LHCN-M2 (cell line): ENCODE data around the gene VAV3. TPM values are rescaled to one million over a fixed set of nuclear protein-coding genes. Genes with fewer than 3 reads are reported as not detected.

Experiments
- DNase-seq: peaks from one replicate; pipeline ENCODE4 v3.0.0-alpha.2; 2012; ENCODE audit warnings: low read depth
- total RNA-seq: library from RNA; depleted of rRNA; stranded (reverse); fragments of >200 nt; gene quantifications from 2 replicates; pipeline ENCODE4 v1.2.3, GENCODE V29; 2014; rRNA removed

The VAV3 gene
- total RNA-seq, 1 experiment from 2014 or later = 1.4 TPM

DNA sequence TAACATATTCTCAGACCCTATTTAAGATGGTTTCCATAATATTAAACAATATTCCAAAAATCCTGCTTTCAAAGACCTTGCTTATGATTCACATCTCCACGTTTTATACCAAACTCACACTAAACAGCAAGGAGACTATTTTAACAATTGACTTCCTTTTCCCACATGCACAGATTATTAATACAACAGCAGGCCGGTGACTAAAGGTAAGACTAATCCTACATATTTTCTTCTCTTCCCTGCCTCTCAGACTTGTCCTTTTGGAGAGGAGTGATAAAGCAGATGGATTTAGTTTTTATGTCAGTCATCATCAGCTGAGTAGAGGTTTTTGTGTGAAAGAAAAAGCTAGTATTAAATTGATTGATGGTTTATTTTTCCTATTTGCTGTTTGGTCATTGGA lies 423.6 kb downstream of the VAV3 start:
- DNase-seq = no peak

DNA sequence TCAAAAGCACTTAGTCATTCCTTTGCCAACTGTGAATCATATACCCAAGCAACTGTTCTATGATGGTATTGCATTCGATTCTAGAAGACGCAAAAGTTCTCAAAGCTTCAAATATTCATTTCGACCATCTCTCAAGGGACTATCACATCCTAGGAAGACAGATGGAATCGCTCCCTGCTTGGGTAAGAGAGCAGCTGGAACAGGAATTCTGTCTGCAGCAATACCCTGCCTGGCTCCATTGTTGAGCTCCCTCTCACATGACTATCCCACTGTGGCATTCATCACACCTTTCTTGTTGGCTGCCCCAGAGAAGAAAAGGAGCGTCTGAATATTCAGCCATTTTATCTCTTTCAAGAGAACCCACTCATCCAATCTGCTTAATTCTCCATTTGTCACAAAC lies 426.5 kb downstream of the VAV3 start:
- peak; percentile 92 for DNase-seq

- DNase-seq = peak; percentile 18
Measured at GRCh38 chr1:107536266-107536665, 428.7 kb downstream of the VAV3 start.

DNA sequence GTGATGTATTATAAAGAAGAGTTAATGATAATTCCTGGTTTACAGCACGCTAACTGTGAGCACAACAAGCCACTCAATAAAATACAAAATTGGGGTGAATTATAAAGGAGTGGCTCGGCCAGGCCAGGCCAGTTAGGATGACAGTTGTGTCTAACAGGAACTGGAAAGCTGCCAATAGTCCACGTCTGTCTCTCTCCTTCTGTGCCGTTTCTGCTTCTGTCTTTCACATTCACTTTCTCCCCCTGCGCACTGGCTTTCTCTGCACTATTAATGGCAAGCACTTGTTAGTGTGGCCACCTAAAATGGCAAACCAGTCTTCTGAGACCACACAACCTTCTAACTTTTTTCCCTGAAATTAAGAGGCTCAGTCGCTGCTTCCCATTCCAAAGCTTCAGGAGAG lies 429.9 kb downstream of the VAV3 start:
- DNase-seq = no peak

GRCh38 chr1:107534632-107535031 lies 430.3 kb downstream of the VAV3 start:
- DNase-seq = no peak

DNA sequence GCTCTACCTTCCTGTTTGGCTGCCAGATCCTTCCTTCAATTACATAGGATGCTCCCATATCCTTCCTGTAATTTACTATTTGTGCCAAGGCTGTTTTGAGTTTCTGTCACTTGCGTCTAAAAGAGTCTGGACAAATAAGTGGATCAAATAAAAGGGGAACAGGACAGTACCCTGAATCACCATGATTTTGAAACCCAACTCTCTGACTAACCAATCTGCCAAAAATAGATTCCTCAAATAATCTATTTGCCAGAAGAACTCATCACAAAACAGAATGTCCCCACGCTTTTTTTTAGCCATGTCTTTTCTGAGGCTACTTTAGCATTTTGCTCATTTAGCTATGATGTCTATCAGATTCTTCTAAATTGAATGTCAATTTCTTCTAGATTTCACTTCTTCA lies 431.5 kb downstream of the VAV3 start:
- DNase-seq = peak; percentile 26

DNA sequence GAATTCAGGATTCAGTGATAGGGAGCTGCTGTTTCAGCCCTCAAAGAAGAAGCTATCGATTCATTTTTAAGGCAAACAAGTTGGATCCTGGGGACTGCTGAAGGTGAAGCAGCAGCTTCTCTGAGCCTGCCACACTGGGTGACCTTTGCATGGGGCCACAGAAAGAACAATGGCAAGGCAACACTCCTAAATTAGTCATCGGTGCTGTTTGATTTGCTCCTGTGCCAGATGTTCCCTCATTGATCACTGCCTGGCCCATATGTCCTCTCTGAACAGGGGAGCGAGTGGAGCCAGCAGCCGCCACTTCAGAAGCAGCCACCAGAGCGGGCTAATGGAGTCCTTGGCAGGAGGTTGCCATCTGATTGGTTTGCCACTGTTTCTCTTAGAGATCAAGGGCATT lies 432.7 kb downstream of the VAV3 start:
- DNase-seq = peak; percentile 19

DNA sequence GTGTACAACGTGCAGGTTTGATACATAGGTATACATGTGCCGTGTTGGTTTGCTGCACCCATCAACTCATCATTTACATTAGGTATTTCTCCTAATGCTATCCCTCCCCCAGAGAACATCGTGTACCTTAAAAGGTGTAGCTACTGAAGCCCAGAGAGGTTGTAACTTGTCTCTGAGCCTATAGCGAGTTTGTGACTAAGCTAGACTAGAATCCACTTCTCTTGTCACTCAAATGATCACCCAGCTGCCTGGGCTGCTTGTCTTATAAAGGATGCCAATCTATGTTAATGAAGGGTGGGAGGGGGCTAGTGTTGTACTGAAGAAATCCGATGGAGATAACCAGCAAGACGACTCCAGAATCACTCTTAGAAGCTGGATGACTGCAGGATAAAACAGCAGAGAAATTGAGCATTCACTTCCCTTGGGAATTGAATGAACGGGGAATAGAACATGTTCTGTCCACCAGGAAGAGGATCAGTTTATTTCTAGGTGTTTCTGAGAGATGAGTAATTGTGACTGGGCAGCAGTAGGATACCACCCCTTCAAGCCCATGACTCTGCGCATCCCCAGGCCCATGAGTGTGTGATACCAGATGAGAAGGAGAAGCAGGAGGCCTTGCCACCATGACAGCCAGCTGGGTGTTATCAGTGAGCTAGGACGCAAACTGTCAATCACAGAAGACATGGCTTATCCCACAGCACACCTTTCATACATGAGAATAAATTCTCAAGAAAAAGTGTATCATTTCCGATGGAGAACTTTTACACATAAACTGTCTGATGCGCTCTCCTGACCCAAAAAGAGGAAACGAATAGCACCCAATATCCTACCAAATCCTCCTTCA lies 433.7 kb downstream of the VAV3 start:
- no peak for DNase-seq

- no peak for DNase-seq
Measured at GRCh38 chr1:107530543-107530942, 434.4 kb downstream of the VAV3 start.

GRCh38 chr1:107529511-107530149 lies 435.4 kb downstream of the VAV3 start:
- peak; percentile 40 for DNase-seq

DNA sequence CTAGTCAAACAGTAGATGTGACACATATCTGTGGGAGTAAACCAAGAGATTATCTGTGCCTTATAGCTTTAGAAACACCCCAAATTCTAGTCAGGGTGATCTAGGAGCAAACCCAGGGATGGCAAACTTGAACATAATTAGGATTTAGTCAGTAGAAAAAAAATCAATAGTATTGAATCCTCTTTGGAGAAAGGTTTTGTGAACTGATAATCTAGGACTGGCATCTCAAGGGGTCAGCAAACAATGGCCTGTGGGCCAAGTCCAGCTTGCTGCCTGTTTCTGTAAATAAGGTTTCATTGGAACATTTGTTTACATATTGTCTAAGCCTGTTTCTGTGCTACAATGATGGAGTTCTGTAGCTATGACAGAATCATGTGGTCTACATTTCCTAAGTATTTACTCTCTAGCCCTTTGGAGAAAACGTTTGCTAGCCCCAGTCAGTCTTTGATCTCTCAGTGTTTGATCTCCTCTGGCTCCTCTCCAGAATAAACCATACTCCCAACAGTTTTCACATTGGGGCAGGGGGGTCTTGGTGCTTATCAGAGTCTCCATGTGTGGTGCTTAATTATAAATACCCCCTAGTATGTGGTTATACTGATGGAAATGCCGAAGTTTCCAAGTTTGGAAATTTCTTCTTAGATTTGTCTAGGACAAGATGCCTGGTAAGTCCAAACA lies 438.3 kb downstream of the VAV3 start:
- DNase-seq = no peak

DNA sequence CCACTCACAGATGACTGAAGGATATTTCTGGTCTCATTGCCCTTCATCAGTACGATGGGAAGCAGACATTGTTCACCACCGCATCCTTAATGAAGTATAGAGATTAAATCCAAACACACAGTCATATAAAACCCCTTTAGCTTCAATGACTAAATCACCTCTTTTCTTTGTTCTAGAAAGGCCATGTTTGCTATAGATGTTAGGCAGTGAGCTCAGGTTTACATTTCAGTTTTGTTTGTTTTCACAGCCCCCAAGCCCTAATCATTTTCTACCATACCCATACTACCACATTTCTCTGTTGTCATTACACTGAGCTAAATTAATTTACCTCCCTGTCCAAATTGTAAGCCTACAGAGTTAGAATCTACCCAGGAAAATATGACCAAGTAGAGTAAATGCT lies 439.0 kb downstream of the VAV3 start:
- no peak for DNase-seq

DNA sequence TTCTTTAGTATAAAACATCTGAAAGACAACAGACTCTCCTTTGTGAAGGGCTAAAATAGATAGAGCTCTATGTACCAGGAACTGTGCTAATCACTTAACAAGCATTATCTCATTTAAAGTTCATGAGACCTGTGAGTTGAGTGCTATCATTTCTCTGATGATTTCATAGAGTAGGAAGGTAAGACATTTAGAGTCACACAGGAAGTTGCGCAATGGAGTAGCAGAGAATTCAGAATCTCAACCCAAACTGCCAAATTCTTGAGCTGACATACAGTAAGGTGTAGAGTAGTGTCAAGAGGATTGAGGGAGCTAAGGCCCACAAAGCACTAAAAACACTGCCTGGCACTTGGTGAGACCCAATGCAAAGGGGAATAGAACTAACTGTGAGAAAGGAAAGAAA lies 439.8 kb downstream of the VAV3 start:
- no peak for DNase-seq

- no peak for DNase-seq
Measured at GRCh38 chr1:107524301-107524700, 440.7 kb downstream of the VAV3 start.

DNA sequence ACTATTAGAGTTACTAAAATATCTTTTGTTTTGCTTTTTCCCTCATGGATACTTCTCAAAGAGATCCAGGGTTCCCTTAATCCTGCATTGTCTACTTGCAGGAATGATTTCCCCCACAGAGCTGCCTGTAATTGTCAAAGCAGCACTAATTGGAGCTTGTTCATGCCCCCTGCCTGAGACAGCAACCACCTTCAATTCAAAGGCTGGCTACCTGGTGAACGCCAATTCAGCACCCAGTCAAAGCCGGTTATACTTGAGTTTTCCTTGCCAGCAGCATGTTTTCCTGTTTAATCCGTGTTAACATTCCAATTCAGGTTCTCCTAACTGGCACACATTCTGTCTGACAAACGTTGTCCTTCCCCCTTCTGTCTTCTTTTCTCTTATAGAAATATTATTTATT lies 441.2 kb downstream of the VAV3 start:
- DNase-seq = no peak

DNA sequence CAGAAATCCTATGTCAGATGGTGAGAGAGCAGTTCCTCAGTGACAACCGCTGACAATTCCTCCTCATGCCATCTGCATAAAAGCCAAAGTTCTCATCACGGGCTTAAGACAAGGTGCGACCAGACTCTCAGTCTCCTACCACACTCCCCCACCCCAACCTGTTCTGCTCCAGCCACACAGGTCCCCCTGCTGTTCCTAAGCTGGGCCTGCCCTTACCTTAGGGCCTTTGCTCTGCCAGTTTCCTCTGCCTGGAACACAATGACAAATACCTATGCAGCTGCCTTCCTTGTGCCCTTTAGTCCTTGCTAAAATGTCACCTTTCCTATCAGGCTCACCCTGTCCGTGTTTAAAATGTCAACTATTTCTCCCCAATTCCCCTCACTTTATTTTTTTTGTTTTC lies 441.9 kb downstream of the VAV3 start:
- no peak for DNase-seq

Other genes starting within 250 kb of the VAV3 start
- 71.5 and 76.9 TPM in 2 replicates for gene SLC25A24, start 235.2 kb upstream of the VAV3 start, total RNA-seq